Measurements from ENCODE around the gene YWHAB. TPM values are rescaled to one million over a fixed set of nuclear protein-coding genes. Genes with fewer than 3 reads are reported as not detected.

YWHAB gene
- total RNA-seq, 4 donors from 2014 or later = 121 to 140 (median 130) TPM

DNA sequence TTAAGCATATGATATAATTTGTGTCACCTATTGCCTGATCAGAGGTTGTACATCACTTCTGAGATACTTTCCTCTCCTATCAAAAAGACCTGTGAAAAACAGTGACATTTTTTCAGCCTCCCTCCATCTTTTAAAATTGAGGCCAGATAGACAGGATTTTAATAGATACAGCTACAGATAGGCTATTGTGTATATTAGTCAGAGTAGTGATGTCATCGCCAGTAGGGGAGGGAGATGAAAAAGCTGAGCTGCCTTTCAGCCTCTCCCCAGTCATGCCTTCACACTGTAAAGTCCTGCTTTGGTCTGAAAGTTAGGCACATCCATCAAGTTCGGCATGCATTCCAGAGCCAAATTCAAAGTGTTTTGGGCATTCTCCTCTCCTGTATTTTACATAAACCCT is 16.5 kb downstream of the YWHAB start:
- Histone ChIP-seq H3K27me3 (no peaks in the 10 kb centered on the region), H3K27ac (replicated peaks in 1 of 4) (no peak overlapping the region), H3K9me3 (no peaks in the 10 kb centered on the region), H3K4me3 (no peak overlapping the region), H3K36me3 (peaks cover 45 to 65% (median 56%) of the 10 kb centered on the region in 4 donors), H3K4me1 (peaks cover 15 to 39% (median 36%) of the 10 kb centered on the region in 4 donors)
- intact Hi-C loops (cut with DNase I) = no loop called here
- no peak for TF ChIP-seq EP300 (IDR thresholded peaks at IDR 0.05)
- no peak for TF ChIP-seq POLR2A (IDR thresholded peaks at IDR 0.05; ENCODE audit: low read depth)
- TF ChIP-seq CTCF (IDR thresholded peaks at IDR 0.05) = no peak
- no peak for TF ChIP-seq POLR2AphosphoS5 (IDR thresholded peaks at IDR 0.05)
- no peak for DNase-seq (ENCODE audit: extremely low spot score)
- 75% methylated on average over 2 of the region's 2 CpGs for WGBS

- intact Hi-C loops (cut with DNase I) = no loop called here
- Histone ChIP-seq H3K36me3 (peaks cover 45 to 80% (median 66%) of the 10 kb centered on the region in 4 donors), H3K4me1 (peaks cover 7 to 23% (median 20%) of the 10 kb centered on the region in 4 donors), H3K27me3 (no peaks in the 10 kb centered on the region), H3K27ac (replicated peaks in 1 of 4) (no peak overlapping the region), H3K9me3 (no peaks in the 10 kb centered on the region), H3K4me3 (no peak overlapping the region)
- TF ChIP-seq EP300 (IDR thresholded peaks at IDR 0.05) = no peak
- 84% methylated on average over 5 of the region's 5 CpGs for WGBS
- DNase-seq (ENCODE audit: extremely low spot score) = no peak
Measured at GRCh38 chr20:44904377-44904776, 18.9 kb downstream of the YWHAB start.

GRCh38 chr20:44908987-44909871 is 23.7 kb downstream of the YWHAB start:
- Histone ChIP-seq H3K9me3 (no peaks in the 10 kb centered on the region), H3K27ac (replicated peaks in 1 of 4) (no peak overlapping the region), H3K36me3 (peaks cover 24 to 47% (median 39%) of the 10 kb centered on the region in 4 donors), H3K27me3 (no peaks in the 10 kb centered on the region), H3K4me3 (peak overlapping the region; percentile 61 to 70 (median 66)), H3K4me1 (peaks cover 0 to 19% (median 18%) of the 10 kb centered on the region in 4 donors)
- intact Hi-C loops (cut with DNase I) = no loop called here
- 23% methylated on average over 13 of the region's 14 CpGs for WGBS
- no peak for DNase-seq (ENCODE audit: extremely low spot score)
- TF ChIP-seq CTCF (IDR thresholded peaks at IDR 0.05) (no peak), POLR2A (IDR thresholded peaks at IDR 0.05; ENCODE audit: low read depth) (no peak), EP300 (IDR thresholded peaks at IDR 0.05) (no peak), POLR2AphosphoS5 (IDR thresholded peaks at IDR 0.05) (no peak)

DNA sequence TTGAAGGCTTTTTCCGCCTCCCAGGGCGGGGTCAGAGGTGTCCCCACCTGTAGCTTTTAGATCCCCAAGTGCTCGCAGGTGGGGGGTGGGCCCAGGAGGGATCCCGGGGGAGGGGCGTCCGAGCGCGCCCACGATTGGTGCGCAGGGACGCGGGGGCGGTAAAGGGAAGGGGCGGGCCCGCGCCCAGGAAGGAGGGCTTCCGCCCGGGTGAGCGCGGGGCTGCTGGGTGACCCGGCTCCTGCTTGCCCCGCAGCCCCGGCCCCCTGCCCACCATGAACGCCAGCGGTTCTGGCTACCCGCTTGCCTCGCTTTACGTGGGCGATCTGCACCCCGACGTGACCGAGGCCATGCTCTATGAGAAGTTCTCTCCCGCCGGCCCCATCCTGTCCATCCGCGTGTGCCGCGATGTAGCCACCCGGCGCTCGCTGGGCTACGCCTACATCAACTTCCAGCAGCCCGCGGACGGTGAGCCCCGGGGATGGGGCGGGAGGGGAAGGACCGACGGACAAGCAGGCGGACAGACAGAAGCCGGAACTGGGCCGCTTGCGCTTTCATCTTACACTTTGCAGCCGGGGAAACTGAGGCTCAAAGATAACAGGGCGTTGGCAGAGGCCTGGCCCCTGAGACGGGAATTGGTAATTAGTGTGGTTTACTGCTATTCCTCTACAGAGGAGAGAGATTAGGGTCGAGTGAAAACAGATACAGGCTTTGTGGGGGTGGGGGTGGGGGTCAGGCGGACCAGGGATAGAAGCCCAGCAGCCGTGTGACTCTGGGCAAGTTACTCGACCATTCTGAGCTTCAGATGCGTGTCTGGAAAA is 24.6 kb downstream of the YWHAB start, which contains the start of gene PABPC1L:
Gene PABPC1L, plus strand, starts transcription at position 189 of the 818 bp plus-strand sequence. Its CDS starts 84 bp downstream, at position 273.
- Histone ChIP-seq H3K27ac (replicated peaks in 1 of 4) (no peak within 1 kb of the TSS), H3K4me3 (peak within 1 kb of the TSS; percentile 61 to 70 (median 66)), H3K36me3 (peaks cover 16 to 38% (median 31%) of the 10 kb centered on the region in 4 donors), H3K9me3 (no peaks in the 10 kb centered on the region), H3K4me1 (peaks cover 0 to 19% (median 18%) of the 10 kb centered on the region in 4 donors), H3K27me3 (no peaks in the 10 kb centered on the region)
- TF ChIP-seq CTCF (IDR thresholded peaks at IDR 0.05) (no peak), POLR2AphosphoS5 (IDR thresholded peaks at IDR 0.05) (peak in 1 of 2 donors; percentile 58), POLR2A (IDR thresholded peaks at IDR 0.05; ENCODE audit: low read depth) (no peak)
- intact Hi-C loops (cut with DNase I) = loop anchor here (5.0 kb wide), 1 partner anchor 47 kb away; no protein-coding TSS in a partner anchor
- 1% methylated on average over 39 of the region's 61 CpGs for WGBS
- DNase-seq (ENCODE audit: extremely low spot score) = no peak

Measured in esophagus muscularis mucosa (tissue), 4 donors.